H1 (cell line): ENCODE results near the gene DRAM1. TPM values are rescaled to one million over a fixed set of nuclear protein-coding genes. Genes with fewer than 3 reads are reported as not detected.

Experiments
- CTCF ChIA-PET: fragments of 300-600 bp; sonication (Branson Sonifier 250); formaldehyde crosslinking; loops from one replicate; lab custom pipeline; 2021; ENCODE audit not compliant: partially characterized antibody; lab: Charles Lee
- POLR2A ChIA-PET: fragments of 300-600 bp; sonication (Branson Sonifier 250); formaldehyde crosslinking; loops from one replicate; lab custom pipeline; 2021; ENCODE audit warnings: inconsistent platforms; ENCODE audit not compliant: partially characterized antibody; lab: Charles Lee
- DNase-seq, 2 experiments: peaks; one replicate each; pipeline versions ENCODE4 v3.0.0 to v3.0.0-alpha.2; 2010 to 2022; ENCODE audit warnings: low spot score in 2 of 2, low read depth in 1 of 2, mixed read lengths in 1 of 2
- FAIRE-seq: peaks from 2 replicates; lab custom pipeline; 2011; peaks lifted over from hg19 to GRCh38; lab: Jason Lieb, UNC
- H2AFZ ChIP-seq: 2 replicates; pipeline ENCODE4 v1.8.1; 2012; ENCODE audit warnings: low read length, inconsistent platforms
- H2AK5ac ChIP-seq: 2 replicates; pipeline ENCODE4 v1.6.1; 2013; ENCODE audit warnings: low read depth, low read length
- H2BK120ac ChIP-seq: replicated peaks from 2 replicates; pipeline ENCODE3; 2013; ENCODE audit warnings: low read depth, low read length, inconsistent platforms
- H2BK12ac ChIP-seq: 2 replicates; pipeline ENCODE4 v1.6.1; 2013; ENCODE audit warnings: low read depth, low read length
- H2BK15ac ChIP-seq: 2 replicates; pipeline ENCODE4 v1.6.1; 2013; ENCODE audit warnings: low read length
- H2BK20ac ChIP-seq: 2 replicates; pipeline ENCODE4 v1.6.1; 2013; ENCODE audit warnings: low read length
- H2BK5ac ChIP-seq: 2 replicates; pipeline ENCODE4 v1.6.1; 2013; ENCODE audit warnings: low read depth, low read length
- H3K14ac ChIP-seq: 2 replicates; pipeline ENCODE4 v1.6.1; 2013; ENCODE audit warnings: inconsistent platforms; ENCODE audit not compliant: insufficient read length
- H3K18ac ChIP-seq: 2 replicates; pipeline ENCODE4 v1.6.1; 2013; ENCODE audit warnings: low read length; ENCODE audit errors: extremely low read depth
- H3K23ac ChIP-seq: 2 replicates; pipeline ENCODE4 v1.6.1; 2013; ENCODE audit warnings: inconsistent platforms; ENCODE audit not compliant: insufficient read length
- H3K23me2 ChIP-seq: 2 replicates; pipeline ENCODE4 v1.6.1; 2013; ENCODE audit warnings: low read depth, low read length
- H3K27ac ChIP-seq: 2 replicates; pipeline ENCODE4 v1.6.1; 2011; ENCODE audit warnings: low read depth, low read length, inconsistent platforms
- H3K27me3 ChIP-seq, 4 experiments: replicated peaks in 1 of 4; 1 replicate in 1 of 4; 2 replicates in 3 of 4; pipeline versions ENCODE4 v1.6.1 to v1.8.1; 2011 to 2013; ENCODE audit warnings: low read length in 3 of 4, mild to moderate bottlenecking in 3 of 4, inconsistent platforms in 2 of 4, mixed read lengths in 2 of 4, moderate library complexity in 1 of 4; ENCODE audit not compliant: control insufficient read depth in 3 of 4, insufficient read depth in 3 of 4; ENCODE audit errors: extremely low read depth in 1 of 4
- H3K36me3 ChIP-seq, 4 experiments: 2 replicates each; pipeline versions ENCODE4 v1.6.1 to v1.8.1; 2011 to 2013; ENCODE audit warnings: mild to moderate bottlenecking in 4 of 4, low read length in 3 of 4, moderate library complexity in 2 of 4, control low read depth in 1 of 4, inconsistent platforms in 1 of 4; ENCODE audit not compliant: insufficient read depth in 4 of 4, control insufficient read depth in 2 of 4
- H3K4ac ChIP-seq: replicated peaks from 2 replicates; pipeline ENCODE3; 2013; ENCODE audit warnings: low read length, low read depth, mixed read lengths, inconsistent platforms; ENCODE audit not compliant: insufficient read length
- H3K4me1 ChIP-seq, 4 experiments: replicated peaks in 1 of 4; 1 replicate in 1 of 4; 2 replicates in 3 of 4; pipeline versions ENCODE4 v1.6.1 to v1.8.1; 2011 to 2013; ENCODE audit warnings: low read length in 3 of 4, inconsistent platforms in 2 of 4, mixed read lengths in 1 of 4; ENCODE audit not compliant: insufficient read depth in 4 of 4, control insufficient read depth in 3 of 4
- H3K4me2 ChIP-seq, 2 experiments: 2 replicates each; pipeline versions ENCODE4 v1.6.1 to v1.8.1; 2011 to 2013; ENCODE audit warnings: low read depth in 2 of 2, low read length in 2 of 2, control low read depth in 1 of 2, inconsistent platforms in 1 of 2, mild to moderate bottlenecking in 1 of 2; ENCODE audit not compliant: insufficient read depth in 1 of 2
- H3K4me3 ChIP-seq, 4 experiments: fragments of 200-600, 300-600 bp in 1 of 4; sonication (generic), shearing (Covaris generic), sonication (Bioruptor Twin) in 1 of 4; 2 replicates each; pipeline versions ENCODE4 v1.5.1 to v1.8.1; 2011 to 2016; ENCODE audit warnings: low read length in 4 of 4, low read depth in 3 of 4, control low read depth in 2 of 4, inconsistent platforms in 2 of 4, mild to moderate bottlenecking in 2 of 4, mixed read lengths in 1 of 4, moderate library complexity in 1 of 4; ENCODE audit not compliant: insufficient read depth in 2 of 4; ENCODE audit errors: extremely low read depth in 1 of 4
- H3K56ac ChIP-seq: replicated peaks from 2 replicates; pipeline ENCODE3; 2013; ENCODE audit warnings: low read depth, mild to moderate bottlenecking, mixed read lengths, low read length, inconsistent platforms; ENCODE audit not compliant: insufficient read length
- H3K79me1 ChIP-seq: 2 replicates; pipeline ENCODE4 v1.6.1; 2013; ENCODE audit warnings: low read depth, low read length, control low read depth
- H3K79me2 ChIP-seq, 2 experiments: 2 replicates each; pipeline versions ENCODE4 v1.6.1 to v1.8.1; 2012 to 2013; ENCODE audit warnings: low read length in 2 of 2, mild to moderate bottlenecking in 2 of 2, inconsistent platforms in 1 of 2; ENCODE audit not compliant: insufficient read depth in 2 of 2, control insufficient read depth in 1 of 2
- H3K9ac ChIP-seq, 4 experiments: replicated peaks in 1 of 4; 1 replicate in 1 of 4; 2 replicates in 3 of 4; pipeline versions ENCODE4 v1.6.1 to v1.8.1; 2011 to 2013; ENCODE audit warnings: low read depth in 3 of 4, low read length in 3 of 4, control low read depth in 2 of 4, mild to moderate bottlenecking in 2 of 4, moderate library complexity in 2 of 4, inconsistent platforms in 1 of 4; ENCODE audit errors: extremely low read depth in 1 of 4
- H3K9me3 ChIP-seq, 2 experiments: 2 replicates each; pipeline versions ENCODE4 v1.6.1 to v1.8.1; 2012 to 2013; ENCODE audit warnings: mild to moderate bottlenecking in 2 of 2, moderate library complexity in 2 of 2, control low read depth in 1 of 2, inconsistent platforms in 1 of 2, low read depth in 1 of 2, low read length in 1 of 2, mixed read lengths in 1 of 2; ENCODE audit not compliant: insufficient read depth in 2 of 2
- H4K20me1 ChIP-seq, 2 experiments: replicated peaks in 1 of 2; 2 replicates each; pipeline versions ENCODE3 to v1.8.1; 2011 to 2013; ENCODE audit warnings: inconsistent platforms in 2 of 2, low read length in 2 of 2, mild to moderate bottlenecking in 1 of 2; ENCODE audit not compliant: insufficient read depth in 2 of 2, control insufficient read depth in 1 of 2
- H4K5ac ChIP-seq: 2 replicates; pipeline ENCODE4 v1.6.1; 2013; ENCODE audit warnings: low read length, low read depth, mixed read lengths, inconsistent platforms; ENCODE audit not compliant: insufficient read length
- H4K8ac ChIP-seq: 2 replicates; pipeline ENCODE4 v1.8.0; 2013; ENCODE audit warnings: mild to moderate bottlenecking, moderate library complexity, low read length, inconsistent platforms; ENCODE audit not compliant: insufficient read depth; ENCODE audit errors: extremely low read depth
- H4K91ac ChIP-seq: replicated peaks from 2 replicates; pipeline ENCODE3; 2013; ENCODE audit warnings: low read length, mixed read lengths, inconsistent platforms; ENCODE audit not compliant: insufficient read length
- BRCA1 ChIP-seq: IDR thresholded peaks from 2 replicates; pipeline ENCODE4 v1.6.1; 2012; ENCODE audit warnings: low read depth, low read length, improper control_type of control experiment
- CHD1 ChIP-seq: IDR thresholded peaks from 2 replicates; pipeline ENCODE4 v1.6.1; 2012; ENCODE audit warnings: low read depth, low read length, improper control_type of control experiment
- CTBP2 ChIP-seq: IDR thresholded peaks from 2 replicates; pipeline ENCODE4 v1.7.0; 2011; ENCODE audit warnings: borderline replicate concordance, mild to moderate bottlenecking, moderate library complexity, mixed read lengths, low read length; ENCODE audit not compliant: insufficient read depth, insufficient read length
- EGR1 ChIP-seq: IDR thresholded peaks from 2 replicates; pipeline ENCODE4 v1.6.1; 2011; ENCODE audit warnings: low read depth, low read length, borderline replicate concordance
- FOSL1 ChIP-seq: IDR thresholded peaks from 2 replicates; pipeline ENCODE4 v1.6.1; 2011; ENCODE audit warnings: mild to moderate bottlenecking, low read depth, low read length, moderate library complexity; ENCODE audit not compliant: insufficient read depth
- HDAC2 ChIP-seq, 2 experiments: fragments of 300-600 bp in 1 of 2; sonication (generic) in 1 of 2; IDR thresholded peaks; 2 replicates each; pipeline ENCODE4 v1.6.1; 2011 to 2012; ENCODE audit warnings: low read depth in 2 of 2, low read length in 2 of 2, mild to moderate bottlenecking in 2 of 2, moderate library complexity in 2 of 2, borderline replicate concordance in 1 of 2, inconsistent platforms in 1 of 2
- KDM5A ChIP-seq: fragments of 200-600 bp; IDR thresholded peaks from 2 replicates; pipeline ENCODE4 v1.7.1; 2012; ENCODE audit warnings: mild to moderate bottlenecking, low read length, inconsistent platforms, mixed read lengths
- MAFK ChIP-seq: IDR thresholded peaks from 2 replicates; pipeline ENCODE4 v1.6.1; 2012; ENCODE audit warnings: low read depth, mild to moderate bottlenecking, improper control_type of control experiment, low read length
- NANOG ChIP-seq: IDR thresholded peaks from 2 replicates; pipeline ENCODE4 v1.6.1; 2011; ENCODE audit warnings: low read length, low read depth, mild to moderate bottlenecking, inconsistent platforms; ENCODE audit not compliant: insufficient read depth, poor library complexity, severe bottlenecking
- POLR2A ChIP-seq, 2 experiments: IDR thresholded peaks; 1 replicate in 1 of 2; 2 replicates in 1 of 2; pipeline ENCODE4 v1.6.1; 2011; ENCODE audit warnings: low read depth in 2 of 2, low read length in 2 of 2, mild to moderate bottlenecking in 2 of 2; ENCODE audit errors: control extremely low read depth in 1 of 2
- POLR2AphosphoS5 ChIP-seq: IDR thresholded peaks from 2 replicates; pipeline ENCODE4 v1.6.1; 2011; ENCODE audit warnings: low read depth, low read length
- POU5F1 ChIP-seq: IDR thresholded peaks from 2 replicates; pipeline ENCODE4 v1.6.1; 2011; ENCODE audit warnings: low read depth, mild to moderate bottlenecking, low read length, moderate library complexity
- SIN3A ChIP-seq, 2 experiments: IDR thresholded peaks in 1 of 2; conservative IDR thresholded peaks in 1 of 2; 2 replicates each; pipeline ENCODE4 v1.6.1; 2011 to 2012; ENCODE audit warnings: low read length in 2 of 2, improper control_type of control experiment in 1 of 2, low read depth in 1 of 2, mild to moderate bottlenecking in 1 of 2
- SP2 ChIP-seq: IDR thresholded peaks from 2 replicates; pipeline ENCODE4 v1.6.1; 2012; ENCODE audit warnings: mild to moderate bottlenecking, low read length, inconsistent platforms
- TAF7 ChIP-seq: optimal IDR thresholded peaks from 2 replicates; pipeline ENCODE3; 2011; ENCODE audit warnings: low read depth, mild to moderate bottlenecking, inconsistent platforms, low read length, moderate library complexity, borderline replicate concordance
- WGBS, 2 experiments: shearing (Covaris generic) in 1 of 2; methylation state at CpG; one replicate each; pipeline versions ENCODE4 v1.1.6 to v1.1.7; 2013 to 2015; ENCODE audit warnings: low lambda C conversion rate in 2 of 2, mixed read lengths in 2 of 2, inconsistent platforms in 1 of 2, low coverage in 1 of 2, missing lambda C conversion rate in 1 of 2; ENCODE audit not compliant: insufficient replicate concordance in 2 of 2, insufficient coverage in 1 of 2, insufficient read length in 1 of 2; ENCODE audit errors: extremely low coverage in 1 of 2, missing lambda C conversion rate in 1 of 2; 5-methylcytosine and 5-hydroxymethylcytosine counted together
- polyA plus RNA-seq, 7 experiments: library from polyadenylated mRNA; depleted of rRNA in 3 of 7; stranded (reverse) in 5 of 7; unstranded in 2 of 7; fragments of >200 nt in 5 of 7; fragments of 200-250 nt in 2 of 7; gene quantifications; 1 replicate in 5 of 7; 2 replicates in 1 of 7; 4 replicates in 1 of 7; pipeline versions ENCODE4 v1.2.1 to v1.2.3, GENCODE V29; 2011 to 2013; ENCODE audit warnings: missing spikeins in 2 of 7, mixed read lengths in 2 of 7
- total RNA-seq: library from RNA; stranded (reverse); fragmentation: NEBNext Ultra II Directional; extraction: Animal tissue kit (Norgen Biotek cat#: 25700); gene quantifications from 2 replicates; pipeline ENCODE4 v1.2.1, GENCODE V29; 2021

DRAM1 gene
- total and polyA plus RNA-seq, 2 of the 8 experiments (the other 6 are each of a cell fraction or from before 2014, with no cell fraction given), result 4.6 to 6.2 TPM

DNA sequence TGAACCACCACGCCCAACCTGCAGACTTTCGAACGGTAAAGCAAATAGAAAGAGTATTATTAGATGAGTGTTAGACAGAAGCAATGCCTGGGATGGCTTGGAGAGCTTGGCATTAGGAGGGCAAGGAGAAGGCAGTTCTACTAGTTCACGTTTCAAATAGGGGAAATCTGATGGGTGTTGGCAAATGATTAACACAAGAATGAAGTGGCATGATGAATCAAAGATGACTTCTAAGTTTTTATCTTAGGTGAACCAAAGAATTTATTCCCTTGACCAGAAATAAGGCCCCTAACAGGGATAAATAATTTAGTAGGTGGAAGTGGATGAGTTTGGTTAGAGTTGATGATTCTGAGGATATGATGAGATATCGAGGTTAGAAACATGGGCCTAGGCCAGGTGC is 38.5 kb downstream of the DRAM1 start:
- 85% methylated on average over 5 of the region's 5 CpGs; no CpG with 5 or more reads in 1 of the 2 experiments for WGBS, 2 experiments
- no peak overlapping the region for H3K4me3 ChIP-seq
- no peak for DNase-seq
- no peak overlapping the region for H4K8ac ChIP-seq
- POLR2A ChIA-PET, result no interaction called here
- no peaks in the 10 kb centered on the region for H3K27me3 ChIP-seq
- no peak for TF ChIP-seq SIN3A (conservative IDR thresholded peaks at IDR 0.05 in 1 of 2, IDR thresholded peaks at IDR 0.05 in 1 of 2; ENCODE audit: low read depth in 1 of 2, low read length in 2 of 2)
- no peak for TF ChIP-seq MAFK
- TF ChIP-seq POU5F1, result no peak
- TF ChIP-seq CHD1, result no peak
- TF ChIP-seq CTBP2, result no peak
- TF ChIP-seq SP2, result no peak
- TF ChIP-seq FOSL1, result no peak
- TF ChIP-seq HDAC2 (IDR thresholded peaks at IDR 0.05; ENCODE audit: borderline replicate concordance in 1 of 2, low read depth in 2 of 2, low read length in 2 of 2), result no peak
- TF ChIP-seq KDM5A, result no peak
- no peak for TF ChIP-seq TAF7
- no peak for TF ChIP-seq BRCA1
- no peak for TF ChIP-seq POLR2A (IDR thresholded peaks at IDR 0.05; ENCODE audit: control extremely low read depth in 1 of 2, low read depth in 2 of 2, low read length in 2 of 2)
- no peak for TF ChIP-seq POLR2AphosphoS5
- TF ChIP-seq NANOG, result no peak
- TF ChIP-seq EGR1, result no peak
- TF ChIP-seq, all 59 proteins: peak for 0
- Histone ChIP-seq H3K23me2 (no peaks in the 10 kb centered on the region), H4K91ac (no peak overlapping the region), H3K4ac (no peak overlapping the region), H2BK5ac (no peak overlapping the region), H3K36me3 (no peaks in the 10 kb centered on the region), H3K4me2 (no peak overlapping the region), H3K56ac (no peak overlapping the region), H3K23ac (no peak overlapping the region), H3K79me2 (no peaks in the 10 kb centered on the region), H3K79me1 (no peaks in the 10 kb centered on the region), H3K9me3 (no peaks in the 10 kb centered on the region), H3K18ac (no peak overlapping the region), H2AFZ (no peak overlapping the region), H3K4me1 (no peaks in the 10 kb centered on the region), H3K14ac (no peak overlapping the region), H4K5ac (no peak overlapping the region), H2AK5ac (no peak overlapping the region), H3K9ac (no peak overlapping the region), H2BK120ac (no peak overlapping the region), H2BK15ac (no peak overlapping the region), H2BK20ac (no peak overlapping the region), H4K20me1 (no peaks in the 10 kb centered on the region), H2BK12ac (no peak overlapping the region), H3K27ac (no peak overlapping the region)
- no peak for FAIRE-seq
- CTCF ChIA-PET, result interaction anchor here (0.8 to 2.6 kb wide), 4 partner anchors 41 to 895 kb away, joined by 3 to 7 read pairs (median 3); no protein-coding TSS in a partner anchor
